Thyroid gland (tissue), 4 donors: ENCODE measurements around the gene NR6A1.

Experiments used
- POLR2A ChIP-seq, 2 donors: fragments of 450-650 bp; IDR thresholded peaks; one replicate each; pipeline ENCODE4 v1.6.1; 2017; ENCODE audit warnings: antibody characterized with exemption in 2 of 2, mild to moderate bottlenecking in 2 of 2, moderate library complexity in 1 of 2
- TF ChIP-seq, protein P1 (sequence below), 6 experiments: fragments of 200-600 bp in 3 of 6; fragments of 450-650 bp in 3 of 6; sonication (generic) in 3 of 6; IDR thresholded peaks; one replicate each; pipeline ENCODE4 v1.5.1; 2016 to 2019; ENCODE audit warnings: antibody characterized with exemption in 6 of 6, mild to moderate bottlenecking in 2 of 6, inconsistent platforms in 1 of 6, moderate library complexity in 1 of 6

DNA sequence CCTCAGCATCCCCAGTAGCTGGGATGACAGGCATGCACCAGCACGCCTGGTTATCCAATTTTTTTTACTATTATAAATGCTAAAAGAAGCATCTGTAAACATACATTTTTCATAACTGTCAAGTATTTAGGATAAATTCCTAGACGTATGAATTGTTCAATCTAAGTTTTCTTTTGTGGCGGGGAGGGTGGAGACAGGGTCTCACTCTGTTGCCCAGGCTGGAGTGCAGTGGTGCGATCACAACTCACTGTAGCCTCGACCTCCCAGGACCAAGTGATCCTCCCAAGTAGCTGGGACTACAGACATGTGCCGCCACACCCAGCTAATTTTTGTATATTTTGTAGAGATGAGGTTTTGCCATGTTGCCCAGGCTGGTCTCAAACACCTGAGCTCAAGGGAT is 52.2 kb downstream of the NR6A1 start:
- TF ChIP-seq, protein P1, sequence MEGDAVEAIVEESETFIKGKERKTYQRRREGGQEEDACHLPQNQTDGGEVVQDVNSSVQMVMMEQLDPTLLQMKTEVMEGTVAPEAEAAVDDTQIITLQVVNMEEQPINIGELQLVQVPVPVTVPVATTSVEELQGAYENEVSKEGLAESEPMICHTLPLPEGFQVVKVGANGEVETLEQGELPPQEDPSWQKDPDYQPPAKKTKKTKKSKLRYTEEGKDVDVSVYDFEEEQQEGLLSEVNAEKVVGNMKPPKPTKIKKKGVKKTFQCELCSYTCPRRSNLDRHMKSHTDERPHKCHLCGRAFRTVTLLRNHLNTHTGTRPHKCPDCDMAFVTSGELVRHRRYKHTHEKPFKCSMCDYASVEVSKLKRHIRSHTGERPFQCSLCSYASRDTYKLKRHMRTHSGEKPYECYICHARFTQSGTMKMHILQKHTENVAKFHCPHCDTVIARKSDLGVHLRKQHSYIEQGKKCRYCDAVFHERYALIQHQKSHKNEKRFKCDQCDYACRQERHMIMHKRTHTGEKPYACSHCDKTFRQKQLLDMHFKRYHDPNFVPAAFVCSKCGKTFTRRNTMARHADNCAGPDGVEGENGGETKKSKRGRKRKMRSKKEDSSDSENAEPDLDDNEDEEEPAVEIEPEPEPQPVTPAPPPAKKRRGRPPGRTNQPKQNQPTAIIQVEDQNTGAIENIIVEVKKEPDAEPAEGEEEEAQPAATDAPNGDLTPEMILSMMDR (IDR thresholded peaks at IDR 0.05): no peak
- TF ChIP-seq POLR2A (IDR thresholded peaks at IDR 0.05): no peak
